Testis (tissue), 3 donors: ENCODE results near the gene ACTMAP. TPM values are rescaled to one million over a fixed set of nuclear protein-coding genes. Genes with fewer than 3 reads are reported as not detected.

Experiments used
- DNase-seq: peaks from one replicate; pipeline ENCODE4 v3.0.0-alpha.2; 2019
- H3K27ac ChIP-seq, 2 donors: fragments of 200-600 bp; sonication (generic); one replicate each; pipeline ENCODE4 v1.5.1; 2019
- H3K27me3 ChIP-seq: fragments of 200-600 bp; sonication (generic); one replicate; pipeline ENCODE4 v1.5.1; 2019
- H3K36me3 ChIP-seq: fragments of 200-600 bp; sonication (generic); one replicate; pipeline ENCODE4 v1.5.1; 2017; ENCODE audit warnings: low read depth; ENCODE audit errors: missing control alignments
- H3K4me1 ChIP-seq: fragments of 200-600 bp; sonication (generic); one replicate; pipeline ENCODE4 v1.5.1; 2019
- H3K4me3 ChIP-seq, 2 donors: fragments of 200-600 bp; sonication (generic); one replicate each; pipeline ENCODE4 v1.5.1; 2017 to 2019
- H3K9me3 ChIP-seq: fragments of 200-600 bp; sonication (generic); one replicate; pipeline ENCODE4 v1.5.1; 2017
- CTCF ChIP-seq, 3 experiments: fragments of 450-650 bp in 2 of 3; fragments of 200-600 bp in 1 of 3; sonication (generic) in 1 of 3; IDR thresholded peaks; one replicate each; pipeline ENCODE4 v1.5.1; 2016 to 2019; ENCODE audit warnings: antibody characterized with exemption in 3 of 3, mild to moderate bottlenecking in 2 of 3, moderate library complexity in 1 of 3
- POLR2A ChIP-seq: fragments of 450-650 bp; IDR thresholded peaks from one replicate; pipeline ENCODE4 v1.6.1; 2017; ENCODE audit warnings: antibody characterized with exemption, mild to moderate bottlenecking, moderate library complexity
- WGBS, 2 donors: methylation state at CpG; one replicate each; pipeline ENCODE4 v1.1.5; 2018; 5-methylcytosine and 5-hydroxymethylcytosine counted together
- intact Hi-C: fragments of 100-400 bp; cut with DNase I; formaldehyde crosslinking; loops from one replicate; pipeline ENCODE4 v1.15.1; 2023; ENCODE audit warnings: low total_unique reads
- polyA plus RNA-seq: library from polyadenylated mRNA; stranded (reverse); fragments of 350-450 nt; fragmentation: Illumina TruSeq; extraction: RNeasy Lipid Tissue Mini Kit (QIAGEN cat#74804); gene quantifications from one replicate; pipeline ENCODE4 v1.2.3, GENCODE V29; 2014; ENCODE audit warnings: low read depth, low replicate concordance; ENCODE audit not compliant: insufficient read depth
- total RNA-seq, 2 donors: library from RNA; depleted of rRNA; stranded (reverse); fragments of >200 nt; gene quantifications; one replicate each; pipeline ENCODE4 v1.2.3, GENCODE V29; 2016

Gene ACTMAP
- total and polyA plus RNA-seq, 3 donors from 2014 or later, result 14.8 to 21.5 (median 17.7) TPM

- intact Hi-C loops, result no loop called here
- Histone ChIP-seq H3K9me3 (no peaks in the 10 kb centered on the region), H3K4me1 (peaks cover 45% of the 10 kb centered on the region), H3K27me3 (no peaks in the 10 kb centered on the region), H3K27ac (peak overlapping the region; percentile 90 to 98), H3K4me3 (no peak overlapping the region), H3K36me3 (no peaks in the 10 kb centered on the region)
- 43 to 58% methylated on average over 7 to 9 of the region's 9 CpGs for WGBS, 2 donors
- no peak for TF ChIP-seq POLR2A
- no peak for DNase-seq
Measured at GRCh38 chr19:40721936-40722661, 28.2 kb downstream of the ACTMAP start.

- H3K4me3 ChIP-seq, result peak overlapping the region in 1 of 2 donors; percentile 20
- intact Hi-C loops, result no loop called here
- no peaks in the 10 kb centered on the region for H3K9me3 ChIP-seq
- no peaks in the 10 kb centered on the region for H3K36me3 ChIP-seq
- no peaks in the 10 kb centered on the region for H3K27me3 ChIP-seq
- peak overlapping the region; percentile 90 to 98 for H3K27ac ChIP-seq
- WGBS, 2 donors, result 74 to 93% methylated on average over 6 of the region's 6 CpGs
- no peak for DNase-seq
- peaks cover 48% of the 10 kb centered on the region for H3K4me1 ChIP-seq
- TF ChIP-seq CTCF (IDR thresholded peaks at IDR 0.05) (no peak), POLR2A (no peak)
Measured at GRCh38 chr19:40721140-40721486, 29.2 kb downstream of the ACTMAP start.

GRCh38 chr19:40719414-40719894 lies 30.8 kb downstream of the ACTMAP start:
- no peak for DNase-seq
- Histone ChIP-seq H3K4me1 (peaks cover 49% of the 10 kb centered on the region), H3K4me3 (peak overlapping the region; percentile 73 to 87), H3K36me3 (no peaks in the 10 kb centered on the region), H3K9me3 (no peaks in the 10 kb centered on the region), H3K27ac (peak overlapping the region; percentile 90 to 98), H3K27me3 (no peaks in the 10 kb centered on the region)
- 46 to 51% methylated on average over 7 of the region's 7 CpGs for WGBS, 2 donors
- TF ChIP-seq CTCF (IDR thresholded peaks at IDR 0.05) (no peak), POLR2A (no peak)
- intact Hi-C loops, result loop anchor here (5.0 kb wide), 1 partner anchor 57 kb away; no protein-coding TSS in a partner anchor

- Histone ChIP-seq H3K4me1 (peaks cover 55% of the 10 kb centered on the region), H3K4me3 (peak overlapping the region; percentile 73 to 87), H3K27me3 (no peaks in the 10 kb centered on the region), H3K9me3 (no peaks in the 10 kb centered on the region), H3K27ac (peak overlapping the region; percentile 90 to 98), H3K36me3 (no peaks in the 10 kb centered on the region)
- WGBS, 2 donors, result 7% methylated on average over 16 of the region's 16 CpGs
- intact Hi-C loops, result loop anchor here (5.0 kb wide), 1 partner anchor 57 kb away; no protein-coding TSS in a partner anchor
- DNase-seq, result peak; percentile 77
- TF ChIP-seq CTCF (IDR thresholded peaks at IDR 0.05), result no peak
- no peak for TF ChIP-seq POLR2A
Measured at GRCh38 chr19:40718774-40719391, 31.4 kb downstream of the ACTMAP start.
